Heart left ventricle (tissue), 16 donors: ENCODE results near the gene IGF2BP3. TPM values are rescaled to one million over a fixed set of nuclear protein-coding genes. Genes with fewer than 3 reads are reported as not detected.

ENCODE experiments used
- ATAC-seq, 4 donors: fragments of 200-7000 bp; cut with Tn5 transposase; one replicate each; pipeline ENCODE4 v1.9.1; 2020 to 2022; ENCODE audit warnings: moderate library complexity in 4 of 4, mild to moderate bottlenecking in 3 of 4, moderate number of reproducible peaks in 1 of 4
- DNase-seq, 5 donors: peaks; one replicate each; pipeline ENCODE4 v3.0.0-alpha.2; 2020
- H3K27ac ChIP-seq, 12 donors: fragments of 200-600 bp; sonication (generic) in 4 of 12; one replicate each; pipeline versions ENCODE4 v1.5.0 to v1.8.0; 2016 to 2022; ENCODE audit warnings: mild to moderate bottlenecking in 2 of 12
- H3K27me3 ChIP-seq, 9 donors: fragments of 200-600 bp; sonication (generic) in 2 of 9; one replicate each; pipeline versions ENCODE4 v1.5.1 to v1.8.0; 2016 to 2022; ENCODE audit warnings: mild to moderate bottlenecking in 3 of 9
- H3K36me3 ChIP-seq, 9 donors: fragments of 200-600 bp; sonication (generic) in 2 of 9; one replicate each; pipeline versions ENCODE4 v1.5.0 to v1.8.0; 2018 to 2022; ENCODE audit warnings: mild to moderate bottlenecking in 2 of 9
- H3K4me1 ChIP-seq, 12 donors: fragments of 200-600 bp; sonication (generic) in 4 of 12; one replicate each; pipeline versions ENCODE4 v1.5.0 to v1.8.0; 2016 to 2022; ENCODE audit warnings: mild to moderate bottlenecking in 3 of 12
- H3K4me3 ChIP-seq, 12 donors: fragments of 200-600 bp; sonication (generic) in 4 of 12; one replicate each; pipeline versions ENCODE4 v1.5.0 to v1.8.0; 2017 to 2022; ENCODE audit warnings: mild to moderate bottlenecking in 9 of 12, moderate library complexity in 4 of 12
- H3K9me3 ChIP-seq, 12 donors: fragments of 200-600 bp; sonication (generic) in 4 of 12; one replicate each; pipeline versions ENCODE4 v1.5.0 to v1.8.0; 2016 to 2022; ENCODE audit warnings: mild to moderate bottlenecking in 1 of 12
- POLR2A ChIP-seq, 2 donors: fragments of 450-650 bp; IDR thresholded peaks; one replicate each; pipeline ENCODE4 v1.6.1; 2017; ENCODE audit warnings: antibody characterized with exemption in 2 of 2, mild to moderate bottlenecking in 2 of 2, moderate library complexity in 2 of 2
- WGBS, 4 donors: extraction: QIAGEN DNeasy Blood & Tissue Kit in 2 of 4; methylation state at CpG; one replicate each; pipeline versions ENCODE4 v1.1.5 to v1.1.7; 2013 to 2018; 5-methylcytosine and 5-hydroxymethylcytosine counted together
- intact Hi-C, 10 donors: fragments of 100-400 bp; cut with DNase I; formaldehyde crosslinking; loops; one replicate each; pipeline versions ENCODE4 v1.11.1 to v1.14.2; 2022
- polyA plus RNA-seq, 2 donors: library from polyadenylated mRNA; stranded (reverse); fragments of 200-250 nt; gene quantifications; one replicate each; pipeline ENCODE4 v1.2.3, GENCODE V29; 2013
- total RNA-seq, 9 donors: library from RNA; depleted of rRNA in 2 of 9; stranded (reverse); fragments of >200 nt in 2 of 9; fragmentation: NEBNext Ultra II Directional in 3 of 9; extraction: Animal tissue kit (Norgen Biotek cat#: 25700) in 3 of 9; gene quantifications; one replicate each; pipeline versions ENCODE4 v1.1.0 to v1.2.4, GENCODE V29; 2016 to 2023
- TF ChIP-seq, protein P1 (sequence below), 12 donors: fragments of 200-600 bp; sonication (generic) in 4 of 12; IDR thresholded peaks; one replicate each; pipeline versions ENCODE4 v1.5.0 to v1.8.0; 2018 to 2022; ENCODE audit warnings: antibody characterized with exemption in 12 of 12, mild to moderate bottlenecking in 5 of 12
- donor health status: ischemic (EF 13 %, LVEDD 7.1; RV severe dilation, severe dysfunction).
- donor health status: healthy with polysubstance abuse.
- donor health status: DM: no; HTN: yes; CAD: no.
- donor health status: DM: no; HTN: no; CAD: no.
- donor health status: ischemic (EF 25% LVEDD 6.9; RV normal size, moderate dysfunction).
- donor health status: ischemic (EF 25% LVEDD 5.7; RV mildly dilated, moderate dysfunction).
- donor health status: healthy.
- donor health status: DM: yes; HTN: yes; CAD: no.
- donor health status: ischemic (EF 35%, LVEDD 5.7; RV mildly dilated, moderate dysfunction).
- donor health status: nonischemic (EF 11% LVEDD 7.7; RV severe dilation, severe dysfunction).
- donor health status: DM: yes; HTN: yes; CAD: no.
- donor health status: PGD.
- donor health status: ischemic (EF 29% LVEDD 5.4; RV normal size, mild dysfunction).
- donor health status: nonischemic (EF 23%, LVEDD 6.1; RV moderate dilation, normal function).

The IGF2BP3 gene
- total and polyA plus RNA-seq, 11 donors, result 0.27 to 2.2 (median 0.50) TPM; not detected in 5

DNA sequence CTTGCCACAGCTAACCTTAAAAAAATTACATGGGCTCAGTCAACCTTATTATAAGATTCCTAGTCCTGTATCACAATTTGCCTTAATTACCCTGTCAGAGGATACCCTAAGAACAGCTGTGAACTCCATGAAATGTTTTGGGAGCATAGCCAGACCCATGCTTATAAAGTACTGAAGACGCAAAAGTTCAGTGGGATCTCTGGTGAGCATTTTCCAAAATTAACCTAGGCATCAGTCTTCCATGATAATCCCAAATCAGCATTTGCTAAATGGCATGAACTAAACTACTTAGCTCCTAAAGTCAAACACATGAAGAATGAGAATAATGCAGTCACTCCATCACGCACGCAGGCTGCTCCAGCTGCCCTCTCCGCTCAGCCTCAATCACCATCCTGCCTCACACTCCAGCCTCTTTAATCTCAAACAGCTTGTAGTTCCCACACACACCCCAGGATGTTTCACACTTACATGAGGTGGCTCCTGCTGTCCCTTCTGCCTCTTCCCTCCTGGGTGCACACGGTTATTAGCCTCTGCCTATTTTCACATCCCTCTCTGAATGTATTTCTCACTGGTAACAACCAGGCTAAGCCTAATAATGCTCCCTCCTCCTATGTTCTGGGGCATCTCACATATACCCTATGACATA lies 15.3 kb downstream of the IGF2BP3 start:
- no peak for ATAC-seq
- H3K9me3 ChIP-seq, result no peaks in the 10 kb centered on the region
- no peaks in the 10 kb centered on the region for H3K4me1 ChIP-seq
- no peaks in the 10 kb centered on the region for H3K36me3 ChIP-seq
- DNase-seq, result no peak
- intact Hi-C loops, result loop anchor here in 1 of 10 donors (5.0 kb wide), 1 partner anchor 188 kb away; no protein-coding TSS in a partner anchor
- peaks cover 0 to 79% (median 15%) of the 10 kb centered on the region in 9 donors for H3K27me3 ChIP-seq
- no peak for TF ChIP-seq POLR2A (IDR thresholded peaks at IDR 0.05)
- TF ChIP-seq, protein P1, sequence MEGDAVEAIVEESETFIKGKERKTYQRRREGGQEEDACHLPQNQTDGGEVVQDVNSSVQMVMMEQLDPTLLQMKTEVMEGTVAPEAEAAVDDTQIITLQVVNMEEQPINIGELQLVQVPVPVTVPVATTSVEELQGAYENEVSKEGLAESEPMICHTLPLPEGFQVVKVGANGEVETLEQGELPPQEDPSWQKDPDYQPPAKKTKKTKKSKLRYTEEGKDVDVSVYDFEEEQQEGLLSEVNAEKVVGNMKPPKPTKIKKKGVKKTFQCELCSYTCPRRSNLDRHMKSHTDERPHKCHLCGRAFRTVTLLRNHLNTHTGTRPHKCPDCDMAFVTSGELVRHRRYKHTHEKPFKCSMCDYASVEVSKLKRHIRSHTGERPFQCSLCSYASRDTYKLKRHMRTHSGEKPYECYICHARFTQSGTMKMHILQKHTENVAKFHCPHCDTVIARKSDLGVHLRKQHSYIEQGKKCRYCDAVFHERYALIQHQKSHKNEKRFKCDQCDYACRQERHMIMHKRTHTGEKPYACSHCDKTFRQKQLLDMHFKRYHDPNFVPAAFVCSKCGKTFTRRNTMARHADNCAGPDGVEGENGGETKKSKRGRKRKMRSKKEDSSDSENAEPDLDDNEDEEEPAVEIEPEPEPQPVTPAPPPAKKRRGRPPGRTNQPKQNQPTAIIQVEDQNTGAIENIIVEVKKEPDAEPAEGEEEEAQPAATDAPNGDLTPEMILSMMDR (IDR thresholded peaks at IDR 0.05), result no peak
- H3K4me3 ChIP-seq, result no peak overlapping the region
- no peak overlapping the region for H3K27ac ChIP-seq
- WGBS, 4 donors, result 72 to 76% (median 74%) methylated on average over 5 of the region's 5 CpGs

GRCh38 chr7:23450518-23450917 lies 19.8 kb downstream of the IGF2BP3 start:
- peaks cover 0 to 52% (median 4%) of the 10 kb centered on the region in 9 donors for H3K27me3 ChIP-seq
- no peak overlapping the region for H3K27ac ChIP-seq
- no peaks in the 10 kb centered on the region for H3K4me1 ChIP-seq
- ATAC-seq (no peak), DNase-seq (no peak)
- H3K36me3 ChIP-seq, result no peaks in the 10 kb centered on the region
- TF ChIP-seq POLR2A (IDR thresholded peaks at IDR 0.05), result no peak
- TF ChIP-seq, protein P1 (IDR thresholded peaks at IDR 0.05), result no peak
- intact Hi-C loops, result no loop called here
- no peak overlapping the region for H3K4me3 ChIP-seq
- H3K9me3 ChIP-seq, result no peaks in the 10 kb centered on the region
- 83 to 89% (median 84%) methylated on average over 6 of the region's 6 CpGs for WGBS, 4 donors

DNA sequence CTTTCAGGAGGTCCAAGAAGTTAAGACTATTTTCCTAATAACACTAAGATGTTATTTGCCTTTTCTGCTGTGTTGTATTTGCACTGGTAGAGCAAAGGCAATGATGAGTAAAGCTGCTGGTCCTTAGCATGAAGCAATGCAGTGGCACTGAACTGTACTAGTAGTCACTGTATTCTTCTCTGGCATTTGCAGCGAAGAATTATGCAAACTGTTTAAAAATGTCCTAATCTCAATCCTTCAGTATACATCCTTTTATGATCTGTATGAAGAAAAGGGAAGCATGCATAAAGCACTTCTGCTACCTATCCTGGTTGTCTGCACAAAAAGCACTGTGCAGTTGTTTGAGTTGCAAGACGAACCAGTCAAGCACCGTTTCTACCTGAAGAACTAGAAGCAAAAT lies 20.4 kb downstream of the IGF2BP3 start:
- H3K9me3 ChIP-seq, result no peaks in the 10 kb centered on the region
- no peak overlapping the region for H3K27ac ChIP-seq
- no peaks in the 10 kb centered on the region for H3K36me3 ChIP-seq
- intact Hi-C loops, result no loop called here
- DNase-seq (no peak), ATAC-seq (no peak)
- peaks cover 0 to 46% (median 4%) of the 10 kb centered on the region in 9 donors for H3K27me3 ChIP-seq
- WGBS, 4 donors, result 73 to 94% (median 89%) methylated on average over 3 of the region's 3 CpGs
- TF ChIP-seq, protein P1 (IDR thresholded peaks at IDR 0.05), result no peak
- TF ChIP-seq POLR2A (IDR thresholded peaks at IDR 0.05), result no peak
- no peaks in the 10 kb centered on the region for H3K4me1 ChIP-seq
- H3K4me3 ChIP-seq, result no peak overlapping the region

- Histone ChIP-seq H3K4me3 (no peak overlapping the region), H3K36me3 (no peaks in the 10 kb centered on the region), H3K27ac (no peak overlapping the region), H3K27me3 (peaks cover 0 to 27% (median 3%) of the 10 kb centered on the region in 9 donors), H3K9me3 (no peaks in the 10 kb centered on the region), H3K4me1 (no peaks in the 10 kb centered on the region)
- WGBS, 4 donors, result 87 to 93% (median 90%) methylated on average over 5 of the region's 5 CpGs
- TF ChIP-seq, protein P1 (IDR thresholded peaks at IDR 0.05), result no peak
- no peak for TF ChIP-seq POLR2A (IDR thresholded peaks at IDR 0.05)
- DNase-seq (no peak), ATAC-seq (no peak)
- intact Hi-C loops, result no loop called here
Observed at GRCh38 chr7:23445326-23445725, 25.0 kb downstream of the IGF2BP3 start.
